ENCODE data around the gene MTF1. TPM values are rescaled to one million over a fixed set of nuclear protein-coding genes. Genes with fewer than 3 reads are reported as not detected.

MTF1 gene
- total RNA-seq, 3 donors from 2014 or later = 36.4 to 50.1 (median 49.1) TPM

DNA sequence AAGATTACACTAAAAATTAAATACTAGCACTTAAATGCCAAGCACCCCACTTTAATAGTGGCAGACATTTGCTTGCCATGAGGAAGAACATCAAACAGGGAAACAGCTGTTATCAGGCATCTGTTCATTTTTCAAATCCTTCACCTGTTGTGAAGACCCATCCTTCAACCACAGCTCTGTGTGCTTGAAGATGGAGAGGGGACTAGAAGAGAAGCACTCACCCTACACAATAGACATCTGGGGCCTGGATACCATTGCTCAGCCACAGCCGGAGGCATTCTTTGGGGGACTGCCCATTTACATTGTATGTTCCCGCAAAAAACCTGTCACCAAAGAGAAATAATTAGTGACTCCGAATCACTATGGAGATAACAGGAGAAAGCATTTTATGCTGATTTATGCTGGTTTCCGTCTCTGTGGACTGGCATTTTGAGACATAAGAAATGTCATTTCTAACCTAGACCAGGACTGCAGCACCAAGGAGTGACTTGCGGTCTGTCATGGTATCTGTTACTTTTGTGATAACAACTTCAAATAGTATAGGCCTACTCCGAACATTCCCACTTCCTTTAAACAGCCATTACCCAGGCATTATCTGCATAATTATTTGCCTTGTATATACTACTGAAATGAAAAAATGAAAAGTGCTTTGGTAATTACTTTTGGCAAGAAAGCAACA lies 28.8 kb upstream of the MTF1 start:
- no peak for DNase-seq
- H3K9me3 Mint-ChIP-seq = no peaks in the 10 kb centered on the region
- no peaks in the 10 kb centered on the region for H3K27me3 Mint-ChIP-seq (ENCODE audit: low read depth)
- peaks cover 33% of the 10 kb centered on the region for H3K36me3 Mint-ChIP-seq (ENCODE audit: insufficient read depth)
- no peak overlapping the region for H3K4me3 Mint-ChIP-seq
- ATAC-seq = no peak
- peaks cover 18% of the 10 kb centered on the region for H3K4me1 Mint-ChIP-seq (ENCODE audit: low read depth)

GRCh38 chr1:37884145-37884544 lies 24.8 kb upstream of the MTF1 start:
- Mint-ChIP-seq H3K4me1 (ENCODE audit: low read depth) (peaks cover 22% of the 10 kb centered on the region), H3K27me3 (ENCODE audit: low read depth) (no peaks in the 10 kb centered on the region), H3K36me3 (ENCODE audit: insufficient read depth) (peaks cover 46% of the 10 kb centered on the region), H3K4me3 (no peak overlapping the region), H3K9me3 (no peaks in the 10 kb centered on the region)
- ATAC-seq (no peak), DNase-seq (no peak)

DNA sequence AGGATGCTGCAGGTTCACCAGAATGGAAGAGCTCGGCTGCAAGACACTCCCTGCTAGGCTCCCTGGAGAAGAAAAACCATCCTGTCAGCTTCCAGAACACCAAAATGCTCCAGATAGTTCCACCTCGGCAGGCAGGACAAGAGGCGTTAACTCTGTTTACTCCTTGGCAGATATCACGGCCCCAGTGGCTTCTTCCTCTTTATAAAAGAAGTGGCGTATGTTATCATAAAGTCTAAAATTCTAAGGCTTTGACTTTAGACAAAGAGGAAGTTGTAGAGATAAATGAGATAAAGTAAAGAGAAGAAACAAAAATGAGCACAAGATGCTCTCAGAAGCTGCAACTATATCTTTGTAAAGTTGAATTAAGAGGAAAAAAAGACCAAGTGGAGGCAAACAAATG lies 24.3 kb upstream of the MTF1 start:
- Mint-ChIP-seq H3K4me3 (peak overlapping the region; percentile 49), H3K36me3 (ENCODE audit: insufficient read depth) (peaks cover 45% of the 10 kb centered on the region), H3K4me1 (ENCODE audit: low read depth) (peaks cover 22% of the 10 kb centered on the region)

GRCh38 chr1:37879865-37880264 lies 20.5 kb upstream of the MTF1 start:
- Mint-ChIP-seq H3K36me3 (ENCODE audit: insufficient read depth) (peaks cover 30% of the 10 kb centered on the region), H3K4me1 (ENCODE audit: low read depth) (peaks cover 20% of the 10 kb centered on the region), H3K9me3 (no peaks in the 10 kb centered on the region), H3K27me3 (ENCODE audit: low read depth) (no peaks in the 10 kb centered on the region), H3K4me3 (no peak overlapping the region)
- ATAC-seq (no peak), DNase-seq (no peak)

More for the DNA sequence above, 24.3 kb upstream of the MTF1 start:
- no peak for DNase-seq
- no peaks in the 10 kb centered on the region for H3K27me3 Mint-ChIP-seq (ENCODE audit: low read depth)
- no peak for ATAC-seq
- H3K9me3 Mint-ChIP-seq = no peaks in the 10 kb centered on the region

DNA sequence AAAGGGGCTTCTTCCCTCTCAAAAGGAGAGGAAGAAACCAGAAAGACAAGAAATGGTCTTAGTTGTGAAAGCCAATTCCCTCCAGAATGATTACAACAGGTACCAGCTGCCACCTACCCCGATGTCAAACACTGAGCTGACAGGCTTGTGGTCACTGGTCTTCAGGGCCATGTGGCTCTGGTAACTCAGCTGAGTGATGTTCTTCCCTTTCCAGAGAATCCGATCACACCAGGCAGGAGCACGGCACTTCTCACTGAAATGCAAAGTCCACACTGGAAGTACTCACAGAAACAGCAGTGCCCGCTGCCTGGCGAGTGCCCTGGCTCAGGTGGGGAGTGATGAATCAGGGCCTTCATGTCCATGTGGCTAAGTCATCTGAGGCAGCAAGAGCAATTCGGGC lies 18.7 kb upstream of the MTF1 start:
- Mint-ChIP-seq H3K4me3 (no peak overlapping the region), H3K36me3 (ENCODE audit: insufficient read depth) (peaks cover 30% of the 10 kb centered on the region), H3K27me3 (ENCODE audit: low read depth) (no peaks in the 10 kb centered on the region), H3K9me3 (no peaks in the 10 kb centered on the region), H3K4me1 (ENCODE audit: low read depth) (peaks cover 8% of the 10 kb centered on the region)
- DNase-seq = no peak
- no peak for ATAC-seq

GRCh38 chr1:37875833-37876232 lies 16.4 kb upstream of the MTF1 start:
- Mint-ChIP-seq H3K9me3 (no peaks in the 10 kb centered on the region), H3K4me3 (no peak overlapping the region), H3K36me3 (ENCODE audit: insufficient read depth) (peaks cover 18% of the 10 kb centered on the region), H3K27me3 (ENCODE audit: low read depth) (no peaks in the 10 kb centered on the region), H3K4me1 (ENCODE audit: low read depth) (no peaks in the 10 kb centered on the region)
- ATAC-seq (no peak), DNase-seq (no peak)

DNA sequence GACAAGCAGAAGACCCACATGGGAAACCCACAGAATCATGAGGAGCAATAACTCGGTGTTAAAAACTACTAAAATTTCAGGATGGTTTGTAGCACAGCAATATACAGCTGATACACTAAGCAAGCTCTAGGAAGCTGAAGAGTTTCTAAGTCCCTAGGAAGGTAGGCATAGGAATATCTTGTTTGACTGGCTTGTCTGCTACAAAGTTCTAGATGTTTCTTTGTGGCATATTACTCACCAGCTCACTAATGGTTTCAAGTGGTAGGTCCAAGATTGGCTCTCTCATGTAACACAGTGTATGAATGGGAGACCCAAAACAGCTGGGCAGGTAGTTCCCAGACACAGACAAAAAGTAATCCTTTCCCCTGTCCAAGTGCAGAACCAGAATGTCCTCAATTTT lies 13.3 kb upstream of the MTF1 start:
- ATAC-seq = no peak
- Mint-ChIP-seq H3K36me3 (ENCODE audit: insufficient read depth) (peaks cover 23% of the 10 kb centered on the region), H3K4me1 (ENCODE audit: low read depth) (no peaks in the 10 kb centered on the region), H3K9me3 (no peaks in the 10 kb centered on the region), H3K4me3 (no peak overlapping the region), H3K27me3 (ENCODE audit: low read depth) (no peaks in the 10 kb centered on the region)
- DNase-seq = no peak

DNA sequence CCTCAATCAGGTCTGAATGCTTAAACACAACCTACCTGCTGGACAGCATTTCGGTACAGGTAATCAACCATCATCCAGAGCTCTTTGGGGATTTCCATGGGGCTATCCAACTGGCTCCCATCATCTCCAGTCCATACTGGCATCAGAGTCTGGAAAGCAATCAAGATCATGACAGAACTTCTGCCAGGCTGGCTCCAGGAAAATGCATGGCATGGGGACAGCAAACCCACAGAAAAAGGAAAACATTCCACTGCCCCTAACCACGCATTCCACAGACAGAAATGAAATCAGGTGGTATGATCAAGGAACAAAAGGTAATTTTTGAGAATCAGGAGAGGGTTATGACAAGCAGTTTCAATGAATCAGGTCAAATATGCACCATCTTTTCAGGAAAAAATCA lies 9.1 kb upstream of the MTF1 start:
- H3K4me3 Mint-ChIP-seq = no peak overlapping the region
- DNase-seq (no peak), ATAC-seq (no peak)
- peaks cover 6% of the 10 kb centered on the region for H3K4me1 Mint-ChIP-seq (ENCODE audit: low read depth)
- no peaks in the 10 kb centered on the region for H3K27me3 Mint-ChIP-seq (ENCODE audit: low read depth)
- H3K9me3 Mint-ChIP-seq = no peaks in the 10 kb centered on the region
- H3K36me3 Mint-ChIP-seq (ENCODE audit: insufficient read depth) = peaks cover 35% of the 10 kb centered on the region

GRCh38 chr1:37867784-37868183 lies 8.4 kb upstream of the MTF1 start:
- no peak for DNase-seq
- Mint-ChIP-seq H3K4me3 (no peak overlapping the region), H3K36me3 (ENCODE audit: insufficient read depth) (peaks cover 30% of the 10 kb centered on the region), H3K9me3 (no peaks in the 10 kb centered on the region), H3K4me1 (ENCODE audit: low read depth) (peaks cover 6% of the 10 kb centered on the region), H3K27me3 (ENCODE audit: low read depth) (no peaks in the 10 kb centered on the region)
- ATAC-seq = no peak

GRCh38 chr1:37866491-37866890 lies 7.1 kb upstream of the MTF1 start:
- DNase-seq (no peak), ATAC-seq (no peak)
- peaks cover 8% of the 10 kb centered on the region for H3K4me1 Mint-ChIP-seq (ENCODE audit: low read depth)
- no peaks in the 10 kb centered on the region for H3K27me3 Mint-ChIP-seq (ENCODE audit: low read depth)
- no peak overlapping the region for H3K4me3 Mint-ChIP-seq
- H3K9me3 Mint-ChIP-seq = no peaks in the 10 kb centered on the region
- H3K36me3 Mint-ChIP-seq (ENCODE audit: insufficient read depth) = peaks cover 37% of the 10 kb centered on the region

GRCh38 chr1:37865348-37866120 lies 6.1 kb upstream of the MTF1 start:
- no peak for DNase-seq
- peak; percentile 95 to 96 for ATAC-seq
- Mint-ChIP-seq H3K4me1 (ENCODE audit: low read depth) (peaks cover 8% of the 10 kb centered on the region), H3K4me3 (no peak overlapping the region), H3K9me3 (no peaks in the 10 kb centered on the region), H3K36me3 (ENCODE audit: insufficient read depth) (peaks cover 37% of the 10 kb centered on the region), H3K27me3 (ENCODE audit: low read depth) (no peaks in the 10 kb centered on the region)

DNA sequence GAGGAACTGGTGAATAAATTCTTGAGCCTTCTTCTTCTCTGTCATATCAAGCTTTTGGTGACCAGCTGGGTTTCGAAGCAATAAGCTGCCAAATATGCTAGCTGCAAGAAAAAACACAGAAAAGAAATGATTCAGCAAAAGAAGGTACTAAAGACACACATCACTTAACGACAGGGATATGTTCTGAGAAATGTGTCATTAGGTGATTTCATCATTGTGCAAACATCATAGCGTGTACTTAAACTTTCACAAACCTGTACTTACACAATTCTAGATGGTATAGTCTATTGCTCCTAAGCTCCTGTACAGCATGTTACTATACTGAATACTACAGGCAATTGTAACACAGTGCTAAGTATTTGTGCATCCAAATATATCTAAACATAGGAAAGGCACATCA lies 2.9 kb upstream of the MTF1 start:
- Mint-ChIP-seq H3K4me1 (ENCODE audit: low read depth) (peaks cover 24% of the 10 kb centered on the region), H3K9me3 (no peaks in the 10 kb centered on the region), H3K27me3 (ENCODE audit: low read depth) (no peaks in the 10 kb centered on the region), H3K36me3 (ENCODE audit: insufficient read depth) (peaks cover 27% of the 10 kb centered on the region), H3K4me3 (peak overlapping the region; percentile 37)
- no peak for ATAC-seq
- DNase-seq = no peak

- Mint-ChIP-seq H3K9me3 (no peaks in the 10 kb centered on the region), H3K27me3 (ENCODE audit: low read depth) (no peaks in the 10 kb centered on the region), H3K4me1 (ENCODE audit: low read depth) (peaks cover 32% of the 10 kb centered on the region), H3K36me3 (ENCODE audit: insufficient read depth) (peaks cover 29% of the 10 kb centered on the region), H3K4me3 (no peak overlapping the region)
- no peak for DNase-seq
- no peak for ATAC-seq
These were observed 1.8 kb upstream of the MTF1 start for GRCh38 chr1:37861151-37861550.

GRCh38 chr1:37860346-37860666 lies 914 bp upstream of the MTF1 start:
- H3K27me3 Mint-ChIP-seq (ENCODE audit: low read depth) = no peaks in the 10 kb centered on the region

GRCh38 chr1:37858931-37859506 lies 373 bp downstream of the MTF1 start:
- Mint-ChIP-seq H3K9me3 (no peaks in the 10 kb centered on the region), H3K27me3 (ENCODE audit: low read depth) (no peaks in the 10 kb centered on the region), H3K4me1 (ENCODE audit: low read depth) (peaks cover 40% of the 10 kb centered on the region), H3K36me3 (ENCODE audit: insufficient read depth) (peaks cover 23% of the 10 kb centered on the region), H3K4me3 (peak overlapping the region; percentile 95)
- DNase-seq (no peak), ATAC-seq (peak; percentile 0 to 1)

More at GRCh38 chr1:37860346-37860666, 914 bp upstream of the MTF1 start:
- no peaks in the 10 kb centered on the region for H3K9me3 Mint-ChIP-seq
- H3K4me3 Mint-ChIP-seq = peak overlapping the region; percentile 95
- H3K4me1 Mint-ChIP-seq (ENCODE audit: low read depth) = peaks cover 32% of the 10 kb centered on the region
- DNase-seq = no peak
- ATAC-seq = no peak
- peaks cover 26% of the 10 kb centered on the region for H3K36me3 Mint-ChIP-seq (ENCODE audit: insufficient read depth)

Data from activated T-cell treated with anti-CD3 and anti-CD28 coated beads, Interleukin-2, amount 50 U/mL, for 4 hours (primary cell).